PC-3 (cell line): ENCODE data around the gene DENND6B. TPM values are rescaled to one million over a fixed set of nuclear protein-coding genes. Genes with fewer than 3 reads are reported as not detected.

Experiments
- ATAC-seq: fragments of 200-7000 bp; cut with Tn5 transposase; 2 replicates; pipeline ENCODE4 v1.9.1; 2020; ENCODE audit warnings: mild to moderate bottlenecking, moderate library complexity
- BruUV-seq: library from RNA; stranded (reverse); fragments of 400-500 nt; replicated peaks from 2 replicates; lab custom pipeline; 2021; lab: Mats Ljungman, UMichigan
- CTCF ChIA-PET: fragments of 300-600 bp; sonication (Branson Sonifier 250); formaldehyde crosslinking; loops from one replicate; lab custom pipeline; 2022; ENCODE audit warnings: antibody characterized with exemption; lab: Charles Lee
- POLR2A ChIA-PET: fragments of 300-600 bp; sonication (Branson Sonifier 250); formaldehyde crosslinking; loops from one replicate; lab custom pipeline; 2022; ENCODE audit warnings: antibody characterized with exemption; ENCODE audit not compliant: unreplicated experiment; lab: Charles Lee
- DNase-seq: peaks from one replicate; pipeline ENCODE4 v3.0.0-alpha.2; 2015
- H2AFZ ChIP-seq: fragments of 300-600 bp; sonication (generic); 2 replicates; pipeline ENCODE4 v1.6.0; 2016; ENCODE audit warnings: antibody characterized with exemption, low read length
- H3F3A ChIP-seq: fragments of 300-600 bp; sonication (generic); one replicate; pipeline ENCODE4 v1.6.0; 2017; ENCODE audit warnings: antibody characterized with exemption, low read length, control low read depth, mild to moderate bottlenecking; ENCODE audit not compliant: unreplicated experiment
- H3K27ac ChIP-seq: fragments of 300-600 bp; sonication (generic); 2 replicates; pipeline ENCODE4 v1.5.1; 2016; ENCODE audit warnings: mild to moderate bottlenecking, low read length
- H3K27me3 ChIP-seq: fragments of 300-600 bp; sonication (generic); 2 replicates; pipeline ENCODE4 v1.6.1; 2016; ENCODE audit warnings: low read length, mixed read lengths
- H3K36me3 ChIP-seq: fragments of 300-600 bp; sonication (generic); 2 replicates; pipeline ENCODE4 v1.6.1; 2016; ENCODE audit warnings: low read depth, mixed run types, low read length, mixed read lengths
- H3K4me1 ChIP-seq: fragments of 300-600 bp; sonication (generic); 2 replicates; pipeline ENCODE4 v1.5.1; 2016; ENCODE audit warnings: low read length; ENCODE audit not compliant: insufficient read depth
- H3K4me2 ChIP-seq: fragments of 300-600 bp; sonication (generic); 2 replicates; pipeline ENCODE4 v1.6.0; 2016; ENCODE audit warnings: low read length
- H3K4me3 ChIP-seq: fragments of 300-600 bp; sonication (generic); 2 replicates; pipeline ENCODE4 v1.5.1; 2016; ENCODE audit warnings: mild to moderate bottlenecking, low read length, mixed read lengths
- H3K79me2 ChIP-seq: fragments of 300-600 bp; sonication (generic); 2 replicates; pipeline ENCODE4 v1.6.1; 2017; ENCODE audit warnings: low read length, mixed read lengths
- H3K9ac ChIP-seq: fragments of 300-600 bp; sonication (generic); 2 replicates; pipeline ENCODE4 v1.6.0; 2016; ENCODE audit warnings: mild to moderate bottlenecking, low read length
- H3K9me2 ChIP-seq: fragments of 300-600 bp; sonication (generic); replicated peaks from 2 replicates; pipeline ENCODE4 v1.6.1; 2016; ENCODE audit warnings: mixed run types, low read length, mixed read lengths
- H3K9me3 ChIP-seq: fragments of 300-600 bp; sonication (generic); 2 replicates; pipeline ENCODE4 v1.6.1; 2016; ENCODE audit warnings: low read length, mixed read lengths
- H4K20me1 ChIP-seq: fragments of 300-600 bp; sonication (generic); 2 replicates; pipeline ENCODE4 v1.6.1; 2016; ENCODE audit warnings: low read length, mixed read lengths
- EZH2 ChIP-seq: fragments of 300-600 bp; sonication (generic); IDR thresholded peaks from one replicate; pipeline ENCODE4 v1.6.1; 2017; ENCODE audit warnings: antibody characterized with exemption, mild to moderate bottlenecking, low read length; ENCODE audit not compliant: unreplicated experiment
- EZH2phosphoT487 ChIP-seq: fragments of 300-600 bp; sonication (generic); IDR thresholded peaks from 2 replicates; pipeline ENCODE4 v1.6.1; 2018; ENCODE audit warnings: mild to moderate bottlenecking, antibody characterized with exemption, low read length, borderline replicate concordance
- intact Hi-C: fragments of 100-400 bp; cut with micrococcal nuclease; formaldehyde crosslinking; loops from 2 replicates; pipeline ENCODE4 v1.9.0; 2023
- total RNA-seq: library from RNA; depleted of rRNA; stranded (reverse); fragments of >200 nt; gene quantifications from 2 replicates; pipeline ENCODE4 v1.2.3, GENCODE V29; 2014
- TF ChIP-seq, protein P1 (sequence below): fragments of 300-600 bp; sonication (generic); conservative IDR thresholded peaks from 2 replicates; pipeline ENCODE4 v1.5.1; 2017; ENCODE audit warnings: antibody characterized with exemption, low read depth, mild to moderate bottlenecking, low read length

Gene DENND6B
- total RNA-seq, 1 experiment from 2014 or later: 1.1 TPM

DNA sequence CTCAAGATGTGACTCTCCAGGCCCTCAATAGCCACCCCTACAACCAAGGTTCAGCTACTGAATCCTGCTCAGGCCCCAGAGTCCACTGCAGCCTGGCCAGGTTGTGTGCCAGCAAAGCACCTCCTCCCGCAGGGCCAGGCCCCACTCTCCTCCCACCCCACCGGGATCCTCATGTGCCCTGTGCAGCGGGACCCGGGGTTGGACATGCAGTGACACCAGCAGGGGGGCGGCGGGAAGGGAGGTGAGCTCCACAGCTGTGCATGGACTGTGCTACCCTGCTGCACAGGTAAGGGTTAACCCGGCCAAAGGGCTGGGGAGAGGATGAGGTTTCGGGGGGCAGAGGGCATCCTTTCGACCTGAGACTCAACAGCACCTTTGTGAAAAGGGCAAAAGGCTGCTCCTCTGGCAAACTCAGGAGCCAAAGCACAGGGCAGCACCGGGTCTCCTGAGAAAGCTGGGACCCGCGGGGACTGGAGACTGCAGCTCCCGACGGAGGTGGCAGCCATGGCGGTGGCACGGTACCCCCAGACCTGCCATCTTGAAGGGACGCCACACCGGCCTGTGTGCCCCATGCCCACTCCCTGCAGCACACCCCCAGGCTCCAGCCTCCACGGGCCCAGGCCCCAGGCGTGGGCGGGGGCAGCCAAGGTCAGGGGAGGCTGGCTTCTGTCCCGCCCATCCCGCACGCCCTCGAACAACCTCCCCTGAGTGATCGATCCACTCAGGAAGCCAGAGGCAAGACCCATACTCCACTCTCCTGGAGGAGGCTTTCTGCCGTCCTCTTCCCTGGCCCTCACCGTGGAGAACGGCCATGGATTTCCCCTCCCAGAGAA lies 29.9 kb downstream of the DENND6B start:
- H3K4me2 ChIP-seq: no peak overlapping the region
- CTCF ChIA-PET: no interaction called here

DNA sequence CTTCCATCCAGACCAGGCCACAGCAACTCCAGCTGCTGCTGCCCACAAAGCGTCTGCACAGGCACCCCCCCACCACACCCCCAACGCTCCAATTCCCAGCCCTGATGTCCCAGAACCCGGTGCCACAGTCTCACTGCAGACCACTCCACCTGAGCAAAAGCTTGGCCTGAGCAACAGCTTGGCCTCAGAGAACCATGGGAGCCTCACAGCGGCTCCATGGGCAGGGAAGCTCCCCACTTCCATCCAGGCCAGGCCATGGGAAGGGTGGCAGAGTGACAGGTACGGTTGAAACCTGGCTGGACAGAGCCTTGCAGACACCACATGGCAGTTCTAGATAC lies 32.5 kb downstream of the DENND6B start:
- no peaks in the 10 kb centered on the region; the same call in 1 of the 2 replicates for H4K20me1 ChIP-seq
- H3K4me3 ChIP-seq: no peak overlapping the region
- H3K9ac ChIP-seq: no peak overlapping the region
- CTCF ChIA-PET: no interaction called here
- intact Hi-C loops: no loop called here
- POLR2A ChIA-PET: no interaction called here
- H3K4me2 ChIP-seq: no peak overlapping the region
- TF ChIP-seq, protein P1, sequence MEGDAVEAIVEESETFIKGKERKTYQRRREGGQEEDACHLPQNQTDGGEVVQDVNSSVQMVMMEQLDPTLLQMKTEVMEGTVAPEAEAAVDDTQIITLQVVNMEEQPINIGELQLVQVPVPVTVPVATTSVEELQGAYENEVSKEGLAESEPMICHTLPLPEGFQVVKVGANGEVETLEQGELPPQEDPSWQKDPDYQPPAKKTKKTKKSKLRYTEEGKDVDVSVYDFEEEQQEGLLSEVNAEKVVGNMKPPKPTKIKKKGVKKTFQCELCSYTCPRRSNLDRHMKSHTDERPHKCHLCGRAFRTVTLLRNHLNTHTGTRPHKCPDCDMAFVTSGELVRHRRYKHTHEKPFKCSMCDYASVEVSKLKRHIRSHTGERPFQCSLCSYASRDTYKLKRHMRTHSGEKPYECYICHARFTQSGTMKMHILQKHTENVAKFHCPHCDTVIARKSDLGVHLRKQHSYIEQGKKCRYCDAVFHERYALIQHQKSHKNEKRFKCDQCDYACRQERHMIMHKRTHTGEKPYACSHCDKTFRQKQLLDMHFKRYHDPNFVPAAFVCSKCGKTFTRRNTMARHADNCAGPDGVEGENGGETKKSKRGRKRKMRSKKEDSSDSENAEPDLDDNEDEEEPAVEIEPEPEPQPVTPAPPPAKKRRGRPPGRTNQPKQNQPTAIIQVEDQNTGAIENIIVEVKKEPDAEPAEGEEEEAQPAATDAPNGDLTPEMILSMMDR: no peak
- TF ChIP-seq EZH2 (no peak), EZH2phosphoT487 (no peak)
- peaks cover 20% of the 10 kb centered on the region for H3K4me1 ChIP-seq
- H3K79me2 ChIP-seq: peaks cover 96% of the 10 kb centered on the region
- H3K36me3 ChIP-seq: no peaks in the 10 kb centered on the region
- DNase-seq: no peak
- no TSS peak for BruUV-seq
- no peaks in the 10 kb centered on the region for H3K27me3 ChIP-seq
- no peaks in the 10 kb centered on the region for H3K9me2 ChIP-seq
- H3K9me3 ChIP-seq: no peaks in the 10 kb centered on the region
- H3F3A ChIP-seq: no peaks in the 10 kb centered on the region
- no peak overlapping the region for H2AFZ ChIP-seq
- H3K27ac ChIP-seq: peak overlapping the region; percentile 54
- ATAC-seq: no peak

More for the DNA sequence above, 29.9 kb downstream of the DENND6B start:
- no peak overlapping the region for H3K27ac ChIP-seq
- BruUV-seq: no TSS peak
- no peak for TF ChIP-seq EZH2
- ATAC-seq: no peak
- H3K9ac ChIP-seq: no peak overlapping the region
- peaks cover 23% of the 10 kb centered on the region for H3K4me1 ChIP-seq
- H3K9me3 ChIP-seq: no peaks in the 10 kb centered on the region
- POLR2A ChIA-PET: interaction anchor here (0.5 kb wide), 1 partner anchor 228 kb away, joined by 3 read pairs; no protein-coding TSS in a partner anchor
- no peak overlapping the region for H2AFZ ChIP-seq
- DNase-seq: no peak
- no peak overlapping the region for H3K4me3 ChIP-seq
- intact Hi-C loops: no loop called here
- no peaks in the 10 kb centered on the region for H3K36me3 ChIP-seq
- no peaks in the 10 kb centered on the region for H3F3A ChIP-seq
- no peaks in the 10 kb centered on the region for H3K27me3 ChIP-seq
- no peaks in the 10 kb centered on the region for H3K9me2 ChIP-seq
- peaks cover 91% of the 10 kb centered on the region for H3K79me2 ChIP-seq
- no peaks in the 10 kb centered on the region; the same call in 1 of the 2 replicates for H4K20me1 ChIP-seq

DNA sequence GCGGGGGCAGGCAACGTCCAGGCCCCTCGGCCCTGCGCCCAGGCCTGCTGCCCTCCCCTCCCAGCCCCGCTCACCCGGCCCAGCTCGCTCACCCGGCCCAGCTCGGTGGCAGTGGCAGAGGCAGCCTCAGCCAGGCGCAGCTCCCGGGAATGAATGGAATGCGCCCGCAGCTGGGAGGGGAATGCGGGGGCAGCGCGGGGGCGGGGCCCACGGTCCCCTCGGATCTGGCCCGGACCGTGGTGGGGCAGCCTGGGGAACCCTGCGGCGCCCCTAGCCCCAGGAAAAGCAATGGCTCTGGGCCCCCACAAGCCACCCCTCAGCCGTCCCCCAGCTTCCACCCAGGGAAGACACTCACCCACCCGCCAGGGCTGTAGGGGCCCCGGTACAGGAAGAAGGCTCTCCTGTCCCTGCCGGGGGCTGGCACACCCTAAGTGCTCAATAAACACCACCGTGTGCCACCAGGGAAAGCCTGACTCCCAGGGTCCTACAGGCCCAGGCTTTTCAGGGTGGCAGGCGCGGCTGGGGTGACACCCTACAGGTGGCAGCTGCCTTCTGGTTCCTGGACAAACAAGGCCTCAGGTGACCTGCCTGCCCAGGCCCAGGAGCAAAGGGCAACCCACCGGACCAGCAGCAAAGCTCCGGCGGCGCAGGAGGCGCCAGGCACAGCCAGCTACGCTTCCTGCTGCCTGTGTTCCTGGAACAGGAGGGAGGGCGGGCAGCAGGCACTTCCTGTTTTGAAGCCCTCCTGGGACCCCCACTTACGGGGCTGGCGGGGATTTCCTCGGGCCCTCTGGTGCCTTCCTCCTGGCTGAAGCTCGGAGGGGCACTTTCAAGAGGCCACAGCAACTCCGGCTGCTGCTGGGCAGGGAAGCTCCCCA lies 33.1 kb downstream of the DENND6B start:
- Histone ChIP-seq H3K9me2 (no peaks in the 10 kb centered on the region), H2AFZ (no peak overlapping the region), H3K9me3 (no peaks in the 10 kb centered on the region), H3K27ac (peak overlapping the region; percentile 54), H4K20me1 (no peaks in the 10 kb centered on the region; the same call in 1 of the 2 replicates), H3K4me2 (peak overlapping the region; percentile 77), H3F3A (no peaks in the 10 kb centered on the region), H3K4me3 (peak overlapping the region; percentile 48), H3K79me2 (peaks cover 92% of the 10 kb centered on the region), H3K36me3 (no peaks in the 10 kb centered on the region), H3K9ac (peak overlapping the region; percentile 40), H3K27me3 (no peaks in the 10 kb centered on the region), H3K4me1 (peaks cover 20% of the 10 kb centered on the region)
- intact Hi-C loops: no loop called here
- BruUV-seq: no TSS peak
- ATAC-seq (peak; percentile 85), DNase-seq (peak; percentile 71)
- ChIA-PET CTCF (interaction anchor here (1.0 kb wide), 1 partner anchor 11 kb away, joined by 3 read pairs; no protein-coding TSS in a partner anchor), POLR2A (interaction anchor here (0.5 kb wide), 1 partner anchor 11 kb away, joined by 3 read pairs; no protein-coding TSS in a partner anchor)
- TF ChIP-seq EZH2phosphoT487: no peak
- no peak for TF ChIP-seq EZH2
- TF ChIP-seq, protein P1: no peak
